Fibroblast of lung (primary cell): Measurements from ENCODE around the gene NEXN. TPM values are rescaled to one million over a fixed set of nuclear protein-coding genes. Genes with fewer than 3 reads are reported as not detected.
A peak's percentile ranks its signal among the peaks of the same experiment; 100 is the strongest.

Source experiments
- DNase-seq, 2 donors: peaks; one replicate each; pipeline versions ENCODE4 v3.0.0 to v3.0.0-alpha.2; 2010; ENCODE audit warnings: low read depth in 2 of 2
- H2AFZ ChIP-seq: 2 replicates; pipeline ENCODE4 v1.5.1; 2012; ENCODE audit warnings: low read length, control low read depth, inconsistent platforms
- H3K27ac ChIP-seq: 2 replicates; pipeline ENCODE4 v1.5.1; 2011; ENCODE audit warnings: low read length, control low read depth; ENCODE audit not compliant: insufficient read depth
- H3K27me3 ChIP-seq: 2 replicates; pipeline ENCODE4 v1.5.1; 2011; ENCODE audit warnings: mild to moderate bottlenecking, low read length; ENCODE audit not compliant: control insufficient read depth, insufficient read depth
- H3K36me3 ChIP-seq: 2 replicates; pipeline ENCODE4 v1.5.1; 2011; ENCODE audit warnings: low read length; ENCODE audit not compliant: control insufficient read depth, insufficient read depth
- H3K4me1 ChIP-seq: 2 replicates; pipeline ENCODE4 v1.5.1; 2011; ENCODE audit warnings: low read length; ENCODE audit not compliant: control insufficient read depth, insufficient read depth; ENCODE audit errors: extremely low read depth
- H3K4me2 ChIP-seq: 2 replicates; pipeline ENCODE4 v1.5.1; 2011; ENCODE audit warnings: low read length, control low read depth; ENCODE audit not compliant: insufficient read depth; ENCODE audit errors: extremely low read depth
- H3K4me3 ChIP-seq, 4 experiments: fragments of 200-600 bp in 1 of 4; sonication (generic) in 1 of 4; replicated peaks in 1 of 4; 2 replicates each; pipeline ENCODE4 v1.5.1; 2011 to 2016; ENCODE audit warnings: low read length in 4 of 4, low read depth in 3 of 4, mild to moderate bottlenecking in 3 of 4, control low read depth in 2 of 4, inconsistent platforms in 1 of 4, mixed read lengths in 1 of 4; ENCODE audit not compliant: insufficient read depth in 1 of 4; ENCODE audit errors: control extremely low read depth in 1 of 4
- H3K79me2 ChIP-seq: 2 replicates; pipeline ENCODE4 v1.5.1; 2012; ENCODE audit warnings: mild to moderate bottlenecking, low read length, inconsistent platforms; ENCODE audit not compliant: control insufficient read depth, insufficient read depth
- H3K9ac ChIP-seq: 2 replicates; pipeline ENCODE4 v1.5.1; 2011; ENCODE audit warnings: mild to moderate bottlenecking, low read length, control low read depth; ENCODE audit not compliant: insufficient read depth
- H3K9me3 ChIP-seq: 2 replicates; pipeline ENCODE4 v1.5.1; 2012; ENCODE audit warnings: low read depth, low read length; ENCODE audit not compliant: control insufficient read depth, insufficient read depth
- H4K20me1 ChIP-seq: 2 replicates; pipeline ENCODE4 v1.5.1; 2011; ENCODE audit warnings: low read length; ENCODE audit not compliant: control insufficient read depth, insufficient read depth; ENCODE audit errors: extremely low read depth
- CTCF ChIP-seq, 2 donors: IDR thresholded peaks in 1 of 2; conservative IDR thresholded peaks in 1 of 2; 1 replicate in 1 of 2; 2 replicates in 1 of 2; pipeline ENCODE4 v1.5.1; 2011 to 2012; ENCODE audit warnings: low read length in 2 of 2, control low read depth in 1 of 2, inconsistent platforms in 1 of 2, low read depth in 1 of 2, mild to moderate bottlenecking in 1 of 2
- EZH2 ChIP-seq: IDR thresholded peaks from 2 replicates; pipeline ENCODE4 v1.5.1; 2012; ENCODE audit warnings: low read length, control low read depth, mild to moderate bottlenecking; ENCODE audit errors: missing control alignments
- polyA plus RNA-seq, 2 donors: library from polyadenylated mRNA; depleted of rRNA in 1 of 2; stranded (reverse) in 1 of 2; unstranded in 1 of 2; fragments of >200 nt; gene quantifications; 2 replicates each; pipeline ENCODE4 v1.2.1, GENCODE V29; 2011 to 2012; ENCODE audit warnings: missing spikeins in 1 of 2
- total RNA-seq: library from RNA; depleted of rRNA; stranded (reverse); fragments of >200 nt; gene quantifications from 2 replicates; pipeline ENCODE4 v1.2.1, GENCODE V29; 2014

Gene NEXN
- total and polyA plus RNA-seq, 2 donors (not counting 1 experiment from before 2014, with no cell fraction given): 24.4 to 49.0 TPM

GRCh38 chr1:77866296-77866695, 22.1 kb upstream of the NEXN start:
- H3K27me3 ChIP-seq: no peaks in the 10 kb centered on the region
- no peaks in the 10 kb centered on the region for H3K79me2 ChIP-seq
- DNase-seq: peak in 1 of 2 donors; percentile 43
- H2AFZ ChIP-seq: no peak overlapping the region
- H3K27ac ChIP-seq: no peak overlapping the region
- peaks cover 4% of the 10 kb centered on the region for H3K36me3 ChIP-seq
- no peaks in the 10 kb centered on the region for H3K9me3 ChIP-seq
- TF ChIP-seq EZH2 (no peak), CTCF (conservative IDR thresholded peaks at IDR 0.05 in 1 of 2, IDR thresholded peaks at IDR 0.05 in 1 of 2; ENCODE audit: low read depth in 1 of 2, low read length in 2 of 2) (no peak)
- H3K9ac ChIP-seq: no peak overlapping the region
- H3K4me1 ChIP-seq: no peaks in the 10 kb centered on the region
- no peaks in the 10 kb centered on the region for H4K20me1 ChIP-seq
- H3K4me3 ChIP-seq: no peak overlapping the region
- no peak overlapping the region for H3K4me2 ChIP-seq

GRCh38 chr1:77872645-77873044, 15.8 kb upstream of the NEXN start:
- Histone ChIP-seq H3K27me3 (no peaks in the 10 kb centered on the region), H4K20me1 (no peaks in the 10 kb centered on the region), H3K79me2 (no peaks in the 10 kb centered on the region), H3K9me3 (no peaks in the 10 kb centered on the region), H3K9ac (no peak overlapping the region), H3K4me2 (no peak overlapping the region), H3K27ac (no peak overlapping the region), H2AFZ (no peak overlapping the region), H3K36me3 (no peaks in the 10 kb centered on the region), H3K4me3 (no peak overlapping the region), H3K4me1 (peaks cover 2% of the 10 kb centered on the region)
- no peak for DNase-seq
- TF ChIP-seq CTCF (conservative IDR thresholded peaks at IDR 0.05 in 1 of 2, IDR thresholded peaks at IDR 0.05 in 1 of 2; ENCODE audit: low read depth in 1 of 2, low read length in 2 of 2) (no peak), EZH2 (no peak)

GRCh38 chr1:77873461-77873860, 15.0 kb upstream of the NEXN start:
- Histone ChIP-seq H3K27me3 (no peaks in the 10 kb centered on the region), H3K4me3 (no peak overlapping the region), H2AFZ (no peak overlapping the region), H3K27ac (no peak overlapping the region), H3K9me3 (no peaks in the 10 kb centered on the region), H3K9ac (no peak overlapping the region), H3K36me3 (no peaks in the 10 kb centered on the region), H3K4me1 (peaks cover 2% of the 10 kb centered on the region), H3K4me2 (no peak overlapping the region), H3K79me2 (no peaks in the 10 kb centered on the region), H4K20me1 (no peaks in the 10 kb centered on the region)
- DNase-seq: no peak
- no peak for TF ChIP-seq EZH2
- TF ChIP-seq CTCF (conservative IDR thresholded peaks at IDR 0.05 in 1 of 2, IDR thresholded peaks at IDR 0.05 in 1 of 2; ENCODE audit: low read depth in 1 of 2, low read length in 2 of 2): no peak
